Astrocyte of the spinal cord (primary cell): ENCODE results near the gene MYT1.

ENCODE experiments used
- DNase-seq: peaks from one replicate; pipeline ENCODE4 v3.0.0; 2011; ENCODE audit warnings: low read depth, low spot score
- H3K4me3 ChIP-seq: 2 replicates; pipeline ENCODE4 v1.5.1; 2011; ENCODE audit warnings: low read depth, mild to moderate bottlenecking, low read length, moderate library complexity
- in situ Hi-C: cut with HindIII; loops from 2 replicates; pipeline ENCODE4 v1.10.0; 2017; ENCODE audit warnings: low sequenced_read_pairs
- TF ChIP-seq, protein P1 (sequence below): IDR thresholded peaks from 2 replicates; pipeline ENCODE4 v1.5.1; 2012; ENCODE audit warnings: low read depth, mild to moderate bottlenecking, low read length, inconsistent platforms

The MYT1 gene

DNA sequence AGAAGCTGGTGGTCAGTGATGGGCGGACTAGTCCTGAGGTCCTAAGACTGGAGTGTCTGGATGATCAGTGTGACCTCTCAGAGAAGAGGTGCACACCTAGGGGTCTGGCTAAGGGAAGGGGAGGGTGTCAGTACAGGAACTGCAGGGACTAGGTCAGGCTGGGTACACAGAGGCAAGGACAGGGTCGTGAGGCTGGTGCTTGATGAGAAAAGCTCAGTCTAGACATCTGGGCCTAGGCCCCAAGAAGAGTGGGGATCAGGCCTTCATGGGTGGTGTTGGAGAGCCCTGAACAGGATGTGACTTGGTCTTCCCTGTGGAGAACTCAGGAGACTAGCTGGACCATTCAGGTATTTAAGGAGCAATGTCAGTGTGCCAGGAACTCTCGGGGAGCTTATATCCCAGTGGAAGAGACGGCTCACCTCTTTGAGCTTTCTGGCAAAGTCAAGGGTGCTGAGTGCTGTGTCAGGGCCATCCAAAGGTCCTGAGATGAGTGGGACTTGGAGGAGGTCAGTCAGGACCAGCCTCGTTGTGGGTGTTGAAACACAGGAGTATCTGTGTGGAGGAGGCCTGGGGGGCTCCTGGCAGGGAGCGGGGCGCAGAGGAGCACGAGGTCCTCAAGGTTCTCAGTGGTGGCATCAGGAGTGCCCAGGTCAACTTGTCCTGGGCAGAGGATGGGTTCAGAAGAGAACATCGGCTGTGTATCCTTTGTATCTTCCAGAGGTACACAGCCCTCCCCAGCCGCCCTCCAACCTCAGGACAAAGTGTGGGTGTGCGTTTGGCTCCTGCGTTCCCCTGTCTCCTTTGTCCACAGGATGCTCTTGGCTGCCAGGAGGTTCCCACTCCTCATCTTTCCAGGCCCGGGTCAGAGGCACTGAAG, 13.3 kb upstream of the MYT1 start:
- no peak for DNase-seq
- TF ChIP-seq, protein P1, sequence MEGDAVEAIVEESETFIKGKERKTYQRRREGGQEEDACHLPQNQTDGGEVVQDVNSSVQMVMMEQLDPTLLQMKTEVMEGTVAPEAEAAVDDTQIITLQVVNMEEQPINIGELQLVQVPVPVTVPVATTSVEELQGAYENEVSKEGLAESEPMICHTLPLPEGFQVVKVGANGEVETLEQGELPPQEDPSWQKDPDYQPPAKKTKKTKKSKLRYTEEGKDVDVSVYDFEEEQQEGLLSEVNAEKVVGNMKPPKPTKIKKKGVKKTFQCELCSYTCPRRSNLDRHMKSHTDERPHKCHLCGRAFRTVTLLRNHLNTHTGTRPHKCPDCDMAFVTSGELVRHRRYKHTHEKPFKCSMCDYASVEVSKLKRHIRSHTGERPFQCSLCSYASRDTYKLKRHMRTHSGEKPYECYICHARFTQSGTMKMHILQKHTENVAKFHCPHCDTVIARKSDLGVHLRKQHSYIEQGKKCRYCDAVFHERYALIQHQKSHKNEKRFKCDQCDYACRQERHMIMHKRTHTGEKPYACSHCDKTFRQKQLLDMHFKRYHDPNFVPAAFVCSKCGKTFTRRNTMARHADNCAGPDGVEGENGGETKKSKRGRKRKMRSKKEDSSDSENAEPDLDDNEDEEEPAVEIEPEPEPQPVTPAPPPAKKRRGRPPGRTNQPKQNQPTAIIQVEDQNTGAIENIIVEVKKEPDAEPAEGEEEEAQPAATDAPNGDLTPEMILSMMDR: no peak
- in situ Hi-C loops: no loop called here
- no peak overlapping the region for H3K4me3 ChIP-seq

- TF ChIP-seq, protein P1: no peak
- H3K4me3 ChIP-seq: no peak overlapping the region
- in situ Hi-C loops: no loop called here
- DNase-seq: peak; percentile 10
Measured at GRCh38 chr20:64151633-64152530, 12.4 kb upstream of the MYT1 start.

GRCh38 chr20:64152906-64153305, 11.3 kb upstream of the MYT1 start:
- TF ChIP-seq, protein P1: no peak
- no peak for DNase-seq
- in situ Hi-C loops: no loop called here
- H3K4me3 ChIP-seq: no peak overlapping the region

DNA sequence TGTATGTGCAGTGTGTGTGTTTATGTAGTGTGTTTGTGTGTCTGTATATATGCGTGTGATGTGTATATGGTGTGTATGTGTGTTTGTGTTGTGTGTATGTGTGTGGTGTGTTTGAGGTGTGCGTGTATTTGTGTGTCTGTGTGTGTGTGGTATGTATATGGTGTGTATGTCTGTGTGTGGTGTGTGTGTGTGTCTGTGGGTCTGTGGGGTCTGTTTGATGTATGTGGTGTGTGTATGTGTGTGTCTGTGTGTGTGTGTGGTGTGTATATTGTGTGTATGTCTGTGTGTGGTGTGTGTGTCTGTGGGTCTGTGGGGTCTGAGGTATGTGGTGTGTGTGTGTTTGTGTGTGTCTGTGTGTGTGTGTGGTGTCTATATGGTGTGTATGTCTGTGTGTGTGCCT, 10.8 kb upstream of the MYT1 start:
- no peak for DNase-seq
- H3K4me3 ChIP-seq: no peak overlapping the region
- TF ChIP-seq, protein P1: no peak
- in situ Hi-C loops: no loop called here

DNA sequence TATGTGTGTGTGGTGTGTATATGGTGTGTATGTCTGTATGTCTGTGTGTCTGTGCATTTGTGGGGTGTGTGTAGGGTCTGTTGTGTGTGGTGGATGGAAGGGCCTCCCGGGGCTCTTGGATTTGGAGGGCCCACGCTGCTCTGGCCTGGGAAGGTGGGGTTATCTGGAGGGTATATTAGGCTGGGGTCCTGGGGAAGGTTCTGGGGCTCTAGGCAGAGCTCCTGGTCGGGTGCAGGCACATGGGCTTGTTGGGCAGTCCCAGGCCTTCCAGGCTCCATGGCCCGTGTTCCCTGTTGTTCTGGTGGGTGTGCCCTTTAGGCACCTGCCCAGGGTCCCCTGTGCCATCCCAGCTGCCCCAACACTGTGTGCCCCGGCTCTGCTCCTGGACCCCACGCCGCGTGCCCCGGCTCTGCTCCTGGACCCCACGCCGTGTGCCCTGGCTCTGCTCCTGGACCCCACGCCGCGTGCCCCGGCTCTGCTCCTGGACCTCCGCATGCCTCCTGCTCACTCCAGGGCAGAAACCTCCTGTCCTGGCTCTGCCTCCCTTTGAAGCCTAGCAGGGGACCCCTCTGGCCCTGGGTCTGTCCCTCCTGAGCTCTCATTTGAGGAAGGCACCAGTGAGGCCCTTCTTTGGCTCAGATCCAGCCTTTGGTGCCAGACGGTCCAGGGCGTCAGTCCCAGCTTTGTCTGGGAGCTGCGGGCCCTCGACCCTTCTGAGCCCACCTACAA, 10.2 kb upstream of the MYT1 start:
- DNase-seq: no peak
- no peak overlapping the region for H3K4me3 ChIP-seq
- TF ChIP-seq, protein P1: no peak
- in situ Hi-C loops: no loop called here

DNA sequence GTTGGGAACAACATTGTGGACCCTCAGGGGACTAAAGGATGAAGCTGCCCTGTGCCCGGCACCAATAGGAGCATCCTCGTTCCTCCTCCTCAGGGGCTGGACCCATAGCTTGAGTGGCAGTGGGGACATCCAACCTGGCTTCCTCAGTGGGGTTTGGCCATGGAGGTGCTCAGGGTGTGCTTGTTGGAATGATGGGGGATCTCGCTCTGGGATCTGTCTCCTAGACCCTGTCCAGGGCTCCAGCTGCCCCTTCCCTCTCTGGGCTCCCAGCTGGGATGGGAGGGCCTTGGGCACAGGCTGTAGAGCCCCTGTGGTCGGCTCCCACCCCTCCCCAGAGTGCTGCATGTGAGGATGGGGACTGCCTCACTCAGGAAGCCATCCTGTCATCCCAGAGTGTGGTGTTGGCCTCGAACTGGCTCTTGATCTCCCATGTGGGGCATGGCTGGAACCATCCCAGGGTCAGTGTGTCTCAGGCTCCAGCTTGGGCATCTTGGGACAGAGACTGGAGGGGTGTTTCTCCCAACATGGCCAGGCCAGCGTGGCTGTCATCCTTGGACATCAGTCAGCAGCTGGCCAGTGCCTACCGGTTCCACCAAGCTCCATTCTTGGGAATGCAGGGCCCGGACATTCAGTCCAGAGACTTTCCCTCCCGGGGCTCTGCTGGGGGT, 9.5 kb upstream of the MYT1 start:
- H3K4me3 ChIP-seq: no peak overlapping the region
- no peak for DNase-seq
- TF ChIP-seq, protein P1: no peak
- in situ Hi-C loops: no loop called here
